Measurements from ENCODE around the gene ASPA.

ASPA gene

GRCh38 chr17:3532106-3532858, 56.5 kb downstream of the ASPA start:
- no peak for DNase-seq (ENCODE audit: low read depth)
- no peak overlapping the region for H3K4me3 ChIP-seq (ENCODE audit: low read depth, low read length)
- no peak for TF ChIP-seq CTCF (conservative IDR thresholded peaks at IDR 0.05; ENCODE audit: low read depth, low read length)

DNA sequence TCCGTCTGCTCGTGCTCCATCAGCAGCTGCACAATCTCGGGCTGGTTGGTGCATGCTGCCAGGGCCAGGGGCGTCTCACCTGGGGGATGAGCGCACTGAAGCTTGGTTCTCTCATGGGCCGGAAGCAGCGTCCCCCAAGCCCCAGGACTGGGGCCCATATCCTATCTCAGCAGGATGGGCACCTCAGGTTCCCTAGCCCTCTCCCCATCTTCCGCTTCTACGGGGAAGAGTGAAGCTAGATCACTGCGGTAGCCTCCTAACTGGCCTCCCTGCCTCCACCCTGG, 57.0 kb downstream of the ASPA start:
- no peak for DNase-seq (ENCODE audit: low read depth)
- no peak overlapping the region for H3K4me3 ChIP-seq (ENCODE audit: low read depth, low read length)
- no peak for TF ChIP-seq CTCF (conservative IDR thresholded peaks at IDR 0.05; ENCODE audit: low read depth, low read length)

GRCh38 chr17:3533752-3534151, 58.0 kb downstream of the ASPA start:
- no peak overlapping the region for H3K4me3 ChIP-seq (ENCODE audit: low read depth, low read length)
- no peak for TF ChIP-seq CTCF (conservative IDR thresholded peaks at IDR 0.05; ENCODE audit: low read depth, low read length)
- no peak for DNase-seq (ENCODE audit: low read depth)

DNA sequence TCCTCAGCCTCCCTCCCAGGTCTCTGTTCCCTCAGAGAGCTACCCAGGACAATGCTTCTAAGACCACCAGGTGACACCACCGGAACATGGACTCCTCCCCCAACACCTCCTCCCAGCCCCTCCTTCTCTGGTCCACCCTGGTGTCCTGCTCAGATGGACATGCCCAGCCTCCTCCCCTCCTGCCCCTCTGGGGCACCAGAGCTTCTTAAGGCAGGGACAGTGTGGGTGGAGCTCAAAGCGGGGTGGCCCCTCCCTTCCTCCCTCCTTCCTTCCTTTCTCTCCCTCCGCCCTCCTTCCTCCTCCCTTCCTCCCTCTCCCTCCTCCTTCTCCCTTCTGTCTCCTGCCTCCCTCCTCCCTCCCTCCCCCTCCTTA, 59.1 kb downstream of the ASPA start:
- peak; percentile 52 for DNase-seq (ENCODE audit: low read depth)
- TF ChIP-seq CTCF (conservative IDR thresholded peaks at IDR 0.05; ENCODE audit: low read depth, low read length) = no peak
- no peak overlapping the region for H3K4me3 ChIP-seq (ENCODE audit: low read depth, low read length)

DNA sequence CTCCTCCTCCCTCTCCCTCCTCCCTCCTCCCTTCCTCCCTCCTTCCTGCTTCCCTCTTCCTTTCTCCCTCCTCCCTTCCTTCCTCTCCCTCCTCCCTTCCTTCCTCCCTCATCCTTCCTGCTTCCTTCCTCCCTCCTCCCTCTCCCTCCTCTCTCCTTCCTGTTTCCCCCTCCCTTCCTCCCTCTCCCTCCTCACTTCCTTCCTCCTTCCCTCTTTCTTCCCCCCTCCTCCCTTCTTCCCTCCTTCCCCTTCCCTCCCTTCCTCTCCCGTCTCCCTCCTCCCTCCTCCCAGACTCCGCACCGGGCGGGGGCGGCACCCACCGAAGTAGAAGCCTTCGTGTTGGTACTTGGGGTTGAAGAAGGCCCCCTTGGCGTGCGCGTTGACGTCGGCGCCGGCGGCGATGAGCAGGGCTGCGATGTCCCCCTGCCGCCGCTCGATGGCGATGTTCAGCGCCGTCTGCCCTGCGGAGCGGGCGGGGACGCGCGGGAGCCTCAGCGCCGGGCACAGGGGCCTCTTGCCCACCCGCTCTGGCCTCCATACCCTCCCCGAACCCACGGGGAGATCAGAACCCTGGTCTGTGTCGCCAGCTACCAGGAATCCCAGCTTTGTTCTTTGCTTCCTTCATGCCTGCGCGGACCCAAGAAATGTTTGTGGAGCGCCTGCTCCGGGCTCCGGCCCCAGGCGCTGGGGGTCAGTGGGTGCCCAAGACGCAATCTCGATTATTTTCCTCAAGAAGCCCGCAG, 59.6 kb downstream of the ASPA start:
- peak overlapping the region; percentile 61 for H3K4me3 ChIP-seq (ENCODE audit: low read depth, low read length)
- TF ChIP-seq CTCF (conservative IDR thresholded peaks at IDR 0.05; ENCODE audit: low read depth, low read length) = peak; percentile 62
- DNase-seq (ENCODE audit: low read depth) = peak; percentile 85

GRCh38 chr17:3536716-3537115, 60.9 kb downstream of the ASPA start:
- no peak for TF ChIP-seq CTCF (conservative IDR thresholded peaks at IDR 0.05; ENCODE audit: low read depth, low read length)
- H3K4me3 ChIP-seq (ENCODE audit: low read depth, low read length) = no peak overlapping the region
- no peak for DNase-seq (ENCODE audit: low read depth)

Data from choroid plexus epithelial cell (primary cell).